Measurements from ENCODE around the gene FAM174B.

The FAM174B gene

GRCh38 chr15:92600856-92601255 lies 54.7 kb downstream of the FAM174B start:
- no peak for TF ChIP-seq POLR2A (IDR thresholded peaks at IDR 0.05; ENCODE audit: low read depth, low read length)
- FAIRE-seq, result no peak
- DNase-seq (ENCODE audit: insufficient read length, low spot score), result no peak

GRCh38 chr15:92599394-92599970 lies 56.1 kb downstream of the FAM174B start:
- DNase-seq (ENCODE audit: insufficient read length, low spot score), result no peak

GRCh38 chr15:92597548-92597947 lies 58.0 kb downstream of the FAM174B start:
- DNase-seq (ENCODE audit: insufficient read length, low spot score) (no peak), FAIRE-seq (no peak)
- no peak for TF ChIP-seq POLR2A (IDR thresholded peaks at IDR 0.05; ENCODE audit: low read depth, low read length)

More at GRCh38 chr15:92599394-92599970, 56.1 kb downstream of the FAM174B start:
- no peak for TF ChIP-seq POLR2A (IDR thresholded peaks at IDR 0.05; ENCODE audit: low read depth, low read length)
- no peak for FAIRE-seq

GRCh38 chr15:92596623-92597022 lies 59.0 kb downstream of the FAM174B start:
- FAIRE-seq (no peak), DNase-seq (ENCODE audit: insufficient read length, low spot score) (no peak)
- no peak for TF ChIP-seq POLR2A (IDR thresholded peaks at IDR 0.05; ENCODE audit: low read depth, low read length)

- FAIRE-seq, result no peak
- DNase-seq (ENCODE audit: insufficient read length, low spot score), result no peak
- no peak for TF ChIP-seq POLR2A (IDR thresholded peaks at IDR 0.05; ENCODE audit: low read depth, low read length)
These were observed 59.8 kb downstream of the FAM174B start for GRCh38 chr15:92595506-92596381.

- no peak for TF ChIP-seq POLR2A (IDR thresholded peaks at IDR 0.05; ENCODE audit: low read depth, low read length)
- DNase-seq (ENCODE audit: insufficient read length, low spot score) (no peak), FAIRE-seq (no peak)
These were observed 64.3 kb downstream of the FAM174B start for GRCh38 chr15:92591275-92591674.

- DNase-seq (ENCODE audit: insufficient read length, low spot score) (no peak), FAIRE-seq (no peak)
- no peak for TF ChIP-seq POLR2A (IDR thresholded peaks at IDR 0.05; ENCODE audit: low read depth, low read length)
These were observed 68.6 kb downstream of the FAM174B start for GRCh38 chr15:92586966-92587365.

- DNase-seq (ENCODE audit: insufficient read length, low spot score), result no peak
- TF ChIP-seq POLR2A (IDR thresholded peaks at IDR 0.05; ENCODE audit: low read depth, low read length), result no peak
These were observed 69.1 kb downstream of the FAM174B start for GRCh38 chr15:92586383-92586942.

GRCh38 chr15:92584105-92584504 lies 71.5 kb downstream of the FAM174B start:
- no peak for DNase-seq (ENCODE audit: insufficient read length, low spot score)
- FAIRE-seq, result no peak
- TF ChIP-seq POLR2A (IDR thresholded peaks at IDR 0.05; ENCODE audit: low read depth, low read length), result no peak

More at GRCh38 chr15:92586383-92586942, 69.1 kb downstream of the FAM174B start:
- FAIRE-seq, result no peak

- FAIRE-seq (no peak), DNase-seq (ENCODE audit: insufficient read length, low spot score) (no peak)
- no peak for TF ChIP-seq POLR2A (IDR thresholded peaks at IDR 0.05; ENCODE audit: low read depth, low read length)
These were observed 72.2 kb downstream of the FAM174B start for GRCh38 chr15:92583096-92584034.

GRCh38 chr15:92582206-92582605 lies 73.4 kb downstream of the FAM174B start:
- TF ChIP-seq POLR2A (IDR thresholded peaks at IDR 0.05; ENCODE audit: low read depth, low read length), result no peak
- FAIRE-seq, result no peak
- DNase-seq (ENCODE audit: insufficient read length, low spot score), result no peak

- DNase-seq (ENCODE audit: insufficient read length, low spot score), result no peak
- FAIRE-seq, result no peak
These were observed 74.6 kb downstream of the FAM174B start for GRCh38 chr15:92580933-92581445.

GRCh38 chr15:92580521-92580920 lies 75.1 kb downstream of the FAM174B start:
- no peak for TF ChIP-seq POLR2A (IDR thresholded peaks at IDR 0.05; ENCODE audit: low read depth, low read length)
- FAIRE-seq, result no peak

More at GRCh38 chr15:92580933-92581445, 74.6 kb downstream of the FAM174B start:
- no peak for TF ChIP-seq POLR2A (IDR thresholded peaks at IDR 0.05; ENCODE audit: low read depth, low read length)

More at GRCh38 chr15:92580521-92580920, 75.1 kb downstream of the FAM174B start:
- DNase-seq (ENCODE audit: insufficient read length, low spot score), result no peak

Measured in H54 (cell line).